Fibroblast of pulmonary artery (primary cell): Measurements from ENCODE around the gene RASL10B.
A peak's percentile ranks its signal among the peaks of the same experiment; 100 is the strongest.

Source experiments
- DNase-seq: peaks from one replicate; pipeline ENCODE4 v3.0.0-alpha.2; 2010; ENCODE audit warnings: low read depth
- H3K4me3 ChIP-seq: replicated peaks from 2 replicates; pipeline ENCODE4 v1.5.1; 2011; ENCODE audit warnings: low read depth, mild to moderate bottlenecking, control low read depth, low read length, moderate library complexity
- CTCF ChIP-seq: IDR thresholded peaks from 2 replicates; pipeline ENCODE4 v1.5.1; 2011; ENCODE audit warnings: mild to moderate bottlenecking, control low read depth, low read length, inconsistent platforms; ENCODE audit errors: missing control alignments

Gene RASL10B

GRCh38 chr17:35731239-35731916 is at the start of gene RASL10B:
RASL10B (plus strand) TSS chr17:35731639; CDS start chr17:35735185, 3,546 bp downstream.
- peak; percentile 34 for DNase-seq
- peak within 1 kb of the TSS; percentile 51 for H3K4me3 ChIP-seq
- TF ChIP-seq CTCF, result no peak

- no peak for DNase-seq
- TF ChIP-seq CTCF, result no peak
- no peak overlapping the region for H3K4me3 ChIP-seq
Observed at GRCh38 chr17:35683591-35683990, 47.8 kb upstream of the RASL10B start.

- peak; percentile 31 for DNase-seq
- no peak overlapping the region for H3K4me3 ChIP-seq
- no peak for TF ChIP-seq CTCF
Observed at GRCh38 chr17:35684055-35684802, 47.2 kb upstream of the RASL10B start.

GRCh38 chr17:35692512-35693210 is 38.8 kb upstream of the RASL10B start:
- H3K4me3 ChIP-seq, result no peak overlapping the region
- no peak for TF ChIP-seq CTCF
- DNase-seq, result no peak

- DNase-seq, result no peak
- TF ChIP-seq CTCF, result no peak
- H3K4me3 ChIP-seq, result no peak overlapping the region
Observed at GRCh38 chr17:35693662-35694061, 37.8 kb upstream of the RASL10B start.

- no peak for DNase-seq
- TF ChIP-seq CTCF, result no peak
- H3K4me3 ChIP-seq, result no peak overlapping the region
Observed at GRCh38 chr17:35694906-35695305, 36.5 kb upstream of the RASL10B start.
